Measurements from ENCODE around the gene GALNTL6.

GRCh38 chr4:171948038-171948437, 134.8 kb downstream of the GALNTL6 start:
- TF ChIP-seq CTCF (conservative IDR thresholded peaks at IDR 0.05; ENCODE audit: low read depth, low read length) (no peak), CEBPB (IDR thresholded peaks at IDR 0.05; ENCODE audit: low read depth, low read length) (no peak), POLR2A (IDR thresholded peaks at IDR 0.05; ENCODE audit: low read depth, low read length) (no peak), NFE2L2 (IDR thresholded peaks at IDR 0.05; ENCODE audit: low read depth, low read length) (no peak), USF2 (IDR thresholded peaks at IDR 0.05; ENCODE audit: low read depth, low read length) (no peak), CHD1 (IDR thresholded peaks at IDR 0.05; ENCODE audit: low read depth, low read length) (no peak), MAFK (IDR thresholded peaks at IDR 0.05; ENCODE audit: low read depth, low read length) (no peak), RAD21 (IDR thresholded peaks at IDR 0.05; ENCODE audit: low read length) (no peak), FOS (IDR thresholded peaks at IDR 0.05; ENCODE audit: low read depth, low read length) (no peak), RCOR1 (IDR thresholded peaks at IDR 0.05; ENCODE audit: insufficient replicate concordance, low read length) (no peak), RFX5 (IDR thresholded peaks at IDR 0.05; ENCODE audit: low read depth, low read length) (no peak), MAZ (IDR thresholded peaks at IDR 0.05; ENCODE audit: borderline replicate concordance, low read depth, low read length) (no peak)
